K562 (cell line): ENCODE results near the gene CCNO. TPM values are rescaled to one million over a fixed set of nuclear protein-coding genes. Genes with fewer than 3 reads are reported as not detected.

Source experiments
- ATAC-seq: fragments of 200-7000 bp; cut with Tn5 transposase; 3 replicates; pipeline ENCODE4 v1.9.1; 2020; ENCODE audit warnings: moderate library complexity
- BruUV-seq: library from RNA; stranded (reverse); fragments of 400-500 nt; replicated peaks from 2 replicates; lab custom pipeline; 2021; lab: Mats Ljungman, UMichigan
- CTCF ChIA-PET: fragments of 300-600 bp; formaldehyde crosslinking; extraction: SDS; loops from one replicate; lab custom pipeline; 2021; ENCODE audit warnings: low intra/inter-chr PET ratio; lab: Yijun Ruan, JAX
- POLR2A ChIA-PET: fragments of 300-600, 350-650 bp; sonication (Branson Sonifier 250); formaldehyde crosslinking; extraction: SDS; loops from one replicate; lab custom pipeline; 2021; ENCODE audit warnings: antibody characterized with exemption, inconsistent platforms; lab: Yijun Ruan, JAX
- DNase-seq, 4 experiments: peaks; one replicate each; pipeline versions ENCODE4 v3.0.0 to v3.0.0-alpha.2; 2011 to 2018; ENCODE audit warnings: low spot score in 3 of 4, mixed read lengths in 3 of 4; ENCODE audit errors: extremely low read depth in 1 of 4
- FAIRE-seq: peaks from 2 replicates; lab custom pipeline; 2011; peaks lifted over from hg19 to GRCh38; lab: Jason Lieb, UNC
- H2AFZ ChIP-seq: 2 replicates; pipeline ENCODE4 v1.6.0; 2011; ENCODE audit warnings: low read depth, low read length, control low read depth, inconsistent platforms
- H3K27ac ChIP-seq: fragments of 200-600 bp; 3 replicates; pipeline ENCODE4 v1.8.0; 2011; ENCODE audit warnings: low read depth, mild to moderate bottlenecking, control low read depth, inconsistent platforms, low read length, moderate library complexity, mixed read lengths; ENCODE audit errors: extremely low read depth
- H3K27me3 ChIP-seq, 2 experiments: fragments of 300-600 bp in 1 of 2; 2 replicates in 1 of 2; 3 replicates in 1 of 2; pipeline versions ENCODE4 v1.6.0 to v1.8.0; 2011; ENCODE audit warnings: inconsistent platforms in 2 of 2, low read length in 2 of 2, mild to moderate bottlenecking in 1 of 2, mixed read lengths in 1 of 2, moderate library complexity in 1 of 2; ENCODE audit not compliant: control insufficient read depth in 2 of 2, insufficient read depth in 2 of 2
- H3K36me3 ChIP-seq: fragments of 300-600 bp; 3 replicates; pipeline ENCODE4 v1.8.0; 2011; ENCODE audit warnings: mild to moderate bottlenecking, low read length, inconsistent platforms; ENCODE audit not compliant: control insufficient read depth, insufficient read depth
- H3K4me1 ChIP-seq, 2 experiments: fragments of 200-600 bp in 1 of 2; replicated peaks in 1 of 2; 2 replicates in 1 of 2; 3 replicates in 1 of 2; pipeline versions ENCODE4 v1.5.1 to v1.8.0; 2011; ENCODE audit warnings: inconsistent platforms in 2 of 2, low read length in 2 of 2, mild to moderate bottlenecking in 1 of 2, mixed read lengths in 1 of 2, moderate library complexity in 1 of 2; ENCODE audit not compliant: control insufficient read depth in 2 of 2, insufficient read depth in 2 of 2
- H3K4me2 ChIP-seq: 2 replicates; pipeline ENCODE4 v1.6.1; 2011; ENCODE audit warnings: low read length, control low read depth, inconsistent platforms, mixed read lengths; ENCODE audit not compliant: insufficient read depth
- H3K4me3 ChIP-seq: fragments of 200-600 bp; sonication (generic), shearing (Covaris generic); 2 replicates; pipeline ENCODE4 v1.5.1; 2016; ENCODE audit warnings: control low read depth, inconsistent platforms
- H3K79me2 ChIP-seq: fragments of 200-600 bp; 3 replicates; pipeline ENCODE4 v1.8.0; 2011; ENCODE audit warnings: low read length, inconsistent platforms; ENCODE audit not compliant: control insufficient read depth, insufficient read depth
- H3K9ac ChIP-seq, 2 experiments: 2 replicates each; pipeline versions ENCODE4 v1.6.0 to v1.6.1; 2011; ENCODE audit warnings: low read depth in 2 of 2, low read length in 2 of 2, control low read depth in 1 of 2, inconsistent platforms in 1 of 2, mild to moderate bottlenecking in 1 of 2, mixed read lengths in 1 of 2; ENCODE audit not compliant: insufficient read depth in 1 of 2
- H3K9me1 ChIP-seq: one replicate; pipeline ENCODE4 v1.6.0; 2011; ENCODE audit warnings: inconsistent platforms, mild to moderate bottlenecking, low read length, moderate library complexity; ENCODE audit not compliant: control insufficient read depth, insufficient read depth
- H3K9me3 ChIP-seq: replicated peaks from 2 replicates; pipeline ENCODE4 v1.5.1; 2011; ENCODE audit warnings: low read depth, low read length, inconsistent platforms; ENCODE audit not compliant: control insufficient read depth, insufficient read depth
- H4K20me1 ChIP-seq: replicated peaks from 2 replicates; pipeline ENCODE4 v1.6.1; 2011; ENCODE audit warnings: low read length, inconsistent platforms, mixed read lengths; ENCODE audit not compliant: control insufficient read depth, insufficient read depth
- C11orf30 ChIP-seq: fragments of 450-650 bp; IDR thresholded peaks from 2 replicates; pipeline ENCODE4 v1.6.1; 2016; ENCODE audit warnings: low read depth, mild to moderate bottlenecking
- CBFA2T3 ChIP-seq: fragments of 450-650 bp; IDR thresholded peaks from 2 replicates; pipeline ENCODE4 v1.6.1; 2017
- HDGF ChIP-seq: fragments of 450-650 bp; IDR thresholded peaks from 2 replicates; pipeline ENCODE4 v1.6.1; 2016
- MAFF ChIP-seq: IDR thresholded peaks from 2 replicates; pipeline ENCODE4 v1.6.1; 2012; ENCODE audit warnings: low read length, improper control_type of control experiment
- whole genome bisulfite sequencing: fragments of 100-300 bp; shearing (Covaris generic); methylation state at CpG from one replicate; pipeline ENCODE4 v1.1.6; 2016; ENCODE audit warnings: low coverage, mixed read lengths; ENCODE audit not compliant: insufficient coverage; ENCODE audit errors: missing lambda C conversion rate; 5-methylcytosine and 5-hydroxymethylcytosine counted together
- in situ Hi-C: fragments of 300-500 bp; cut with MboI; formaldehyde crosslinking; loops from 4 replicates; pipeline ENCODE4 v1.15.0; 2018; ENCODE audit warnings: inconsistent platforms, mixed read lengths
- intact Hi-C: fragments of 100-400 bp; cut with micrococcal nuclease; formaldehyde crosslinking; loops from 2 replicates; pipeline ENCODE4 v1.14.2; 2022
- polyA plus RNA-seq, 8 experiments: library from polyadenylated mRNA; depleted of rRNA in 4 of 8; stranded (reverse) in 5 of 8; unstranded in 3 of 8; fragments of >200 nt; fragmentation: Nextera tagmentation in 2 of 8; fragmentation: Illumina TruSeq in 1 of 8; extraction: Ambion mirVana in 2 of 8; extraction: Trizol in 1 of 8; gene quantifications; 2 replicates each; pipeline versions ENCODE4 v1.2.1 to v1.2.3, GENCODE V29; 2011 to 2014; ENCODE audit warnings: inconsistent platforms in 1 of 8, missing spikeins in 1 of 8
- total RNA-seq, 7 experiments: library from RNA; depleted of rRNA in 6 of 7; stranded (reverse); fragments of >200 nt in 6 of 7; fragmentation: Illumina TruSeq in 2 of 7; extraction: Trizol in 2 of 7; gene quantifications; 2 replicates each; pipeline versions ENCODE4 v1.2.1 to v1.2.3, GENCODE V29; 2011 to 2021; ENCODE audit warnings: low replicate concordance in 1 of 7

The CCNO gene
- total and polyA plus RNA-seq, 9 of the 15 experiments (the other 6 are each of a cell fraction or from before 2014, with no cell fraction given) = 0.08 to 3.1 (median 0.29) TPM

- BruUV-seq = no TSS peak
- in situ Hi-C loops (no loop called here), intact Hi-C loops (no loop called here)
- Histone ChIP-seq H3K9ac (no peak overlapping the region), H3K4me3 (no peak overlapping the region), H3K36me3 (peaks cover 73% of the 10 kb centered on the region), H3K27me3 (no peaks in the 10 kb centered on the region), H3K4me1 (no peaks in the 10 kb centered on the region), H3K4me2 (no peak overlapping the region), H2AFZ (no peak overlapping the region)
- POLR2A ChIA-PET = interaction anchor here (1.7 kb wide), 1 partner anchor 12 kb away, joined by 5 read pairs; no protein-coding TSS in a partner anchor
- CTCF ChIA-PET = no interaction called here
- ATAC-seq = no peak
- TF ChIP-seq C11orf30 = peak; percentile 42; the same call in 1 of the 2 replicates
- TF ChIP-seq CBFA2T3 = no peak
- 0 out of 2 replicates have a peak, but pooled peaks have one; percentile 3 for TF ChIP-seq MAFF
- TF ChIP-seq, all 486 proteins: peak for 2
- DNase-seq (no peak), FAIRE-seq (no peak)
- no peaks in the 10 kb centered on the region for H3K9me3 ChIP-seq
- no peaks in the 10 kb centered on the region for H3K9me1 ChIP-seq
- H4K20me1 ChIP-seq = no peaks in the 10 kb centered on the region; the same call in 1 of the 2 replicates
- H3K27ac ChIP-seq = no peak overlapping the region
- 87% methylated on average over 3 of the region's 3 CpGs for WGBS
- H3K79me2 ChIP-seq = no peaks in the 10 kb centered on the region
Observed at GRCh38 chr5:55258339-55258738, 24.9 kb upstream of the CCNO start.

- ChIA-PET POLR2A (no interaction called here), CTCF (no interaction called here)
- Histone ChIP-seq H4K20me1 (no peaks in the 10 kb centered on the region; the same call in 1 of the 2 replicates), H3K9ac (no peak overlapping the region), H3K9me1 (no peaks in the 10 kb centered on the region), H3K36me3 (peaks cover 42% of the 10 kb centered on the region; the same call in 1 of the 3 replicates), H3K27ac (no peak overlapping the region), H3K27me3 (no peaks in the 10 kb centered on the region), H3K4me3 (no peak overlapping the region), H3K9me3 (no peaks in the 10 kb centered on the region), H3K4me2 (no peak overlapping the region), H3K4me1 (no peaks in the 10 kb centered on the region), H3K79me2 (no peaks in the 10 kb centered on the region), H2AFZ (no peak overlapping the region)
- DNase-seq (no peak), ATAC-seq (no peak), FAIRE-seq (no peak)
- BruUV-seq = no TSS peak
- intact Hi-C loops = no loop called here
- 61% methylated on average over 4 of the region's 4 CpGs for WGBS
- in situ Hi-C loops = no loop called here
- no peak for TF ChIP-seq HDGF
Observed at GRCh38 chr5:55254802-55255201, 21.4 kb upstream of the CCNO start.
